ENCODE measurements around the gene FRAT1. TPM values are rescaled to one million over a fixed set of nuclear protein-coding genes. Genes with fewer than 3 reads are reported as not detected.

FRAT1 gene
- total and polyA plus RNA-seq, 2 donors (not counting 3 experiments of a cell fraction or from before 2014, with no cell fraction given): 2.2 to 3.2 TPM

DNA sequence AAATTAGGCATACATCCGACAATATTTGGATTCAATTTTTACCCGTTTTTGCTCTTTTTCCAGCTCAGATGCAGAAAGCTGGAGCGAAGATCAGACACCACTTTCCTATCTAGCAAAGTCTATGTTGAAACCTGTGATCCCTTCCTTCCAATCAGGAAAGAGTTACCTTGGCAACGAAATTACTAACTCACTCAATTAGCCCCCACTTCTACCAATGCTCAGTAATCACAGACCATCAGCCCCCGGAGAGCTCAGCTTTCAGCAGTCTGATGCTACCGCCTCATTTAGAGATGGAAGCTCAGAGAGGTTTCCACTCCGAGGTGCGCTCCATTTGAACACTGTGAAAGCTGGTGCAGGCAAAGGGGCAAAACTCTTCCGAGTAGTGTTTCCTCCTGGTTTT, 6.7 kb downstream of the FRAT1 start:
- Histone ChIP-seq H3K27me3 (ENCODE audit: control insufficient read depth in 2 of 2, insufficient read depth in 2 of 2, low read length in 2 of 2) (no peaks in the 10 kb centered on the region), H3K4me2 (ENCODE audit: insufficient read depth, low read length) (no peak overlapping the region), H4K20me1 (replicated peaks; ENCODE audit: control insufficient read depth, extremely low read depth, insufficient read depth, low read length) (no peaks in the 10 kb centered on the region), H3K36me3 (ENCODE audit: control insufficient read depth in 2 of 2, extremely low read depth in 1 of 2, insufficient read depth in 2 of 2, low read length in 2 of 2) (peaks cover 0 to 5% of the 10 kb centered on the region in 2 experiments), H3K9ac (replicated peaks; ENCODE audit: extremely low read depth, insufficient read depth, low read length) (no peak overlapping the region), H3K4me3 (replicated peaks in 1 of 3; ENCODE audit: insufficient read depth in 1 of 3, low read depth in 1 of 3, low read length in 3 of 3) (no peak overlapping the region), H3K9me3 (replicated peaks; ENCODE audit: control insufficient read depth, insufficient read depth, low read length) (no peaks in the 10 kb centered on the region), H2AFZ (ENCODE audit: low read depth, low read length) (no peak overlapping the region), H3K79me2 (ENCODE audit: control insufficient read depth, insufficient read depth, low read length) (peaks cover 3% of the 10 kb centered on the region), H3K9me1 (replicated peaks; ENCODE audit: control insufficient read depth, extremely low read depth, insufficient read depth, low read length) (no peaks in the 10 kb centered on the region), H3K4me1 (ENCODE audit: control insufficient read depth, extremely low read depth, insufficient read depth, low read length) (peaks cover 8% of the 10 kb centered on the region), H3K27ac (ENCODE audit: insufficient read depth, low read depth, low read length) (no peak overlapping the region)
- FAIRE-seq (no peak), DNase-seq (ENCODE audit: low read depth, low spot score) (no peak)
- ChIA-PET CTCF (interaction anchor here (2.3 kb wide), 1 partner anchor 47 kb away, joined by 7 read pairs; no protein-coding TSS in a partner anchor), POLR2A (no interaction called here)
- BruUV-seq (replicated peaks): no TSS peak
- TF ChIP-seq FOS (IDR thresholded peaks at IDR 0.05; ENCODE audit: borderline replicate concordance, insufficient read depth, low read length) (no peak), JUN (IDR thresholded peaks at IDR 0.05; ENCODE audit: borderline replicate concordance, insufficient read depth, insufficient read length, low read depth) (no peak), MAX (IDR thresholded peaks at IDR 0.05; ENCODE audit: insufficient read depth, insufficient read length) (no peak), GATA2 (IDR thresholded peaks at IDR 0.05; ENCODE audit: insufficient read depth, insufficient read length, low read depth, low read length) (no peak), MYC (IDR thresholded peaks at IDR 0.05; ENCODE audit: low read depth, low read length) (no peak), POLR2AphosphoS5 (IDR thresholded peaks at IDR 0.05; ENCODE audit: insufficient read depth, low read depth, low read length) (no peak), POLR2A (IDR thresholded peaks at IDR 0.05; ENCODE audit: low read depth, low read length) (no peak), EZH2 (IDR thresholded peaks at IDR 0.05; ENCODE audit: borderline replicate concordance, low read depth, low read length, severe bottlenecking) (no peak)
- TF ChIP-seq, protein P1, sequence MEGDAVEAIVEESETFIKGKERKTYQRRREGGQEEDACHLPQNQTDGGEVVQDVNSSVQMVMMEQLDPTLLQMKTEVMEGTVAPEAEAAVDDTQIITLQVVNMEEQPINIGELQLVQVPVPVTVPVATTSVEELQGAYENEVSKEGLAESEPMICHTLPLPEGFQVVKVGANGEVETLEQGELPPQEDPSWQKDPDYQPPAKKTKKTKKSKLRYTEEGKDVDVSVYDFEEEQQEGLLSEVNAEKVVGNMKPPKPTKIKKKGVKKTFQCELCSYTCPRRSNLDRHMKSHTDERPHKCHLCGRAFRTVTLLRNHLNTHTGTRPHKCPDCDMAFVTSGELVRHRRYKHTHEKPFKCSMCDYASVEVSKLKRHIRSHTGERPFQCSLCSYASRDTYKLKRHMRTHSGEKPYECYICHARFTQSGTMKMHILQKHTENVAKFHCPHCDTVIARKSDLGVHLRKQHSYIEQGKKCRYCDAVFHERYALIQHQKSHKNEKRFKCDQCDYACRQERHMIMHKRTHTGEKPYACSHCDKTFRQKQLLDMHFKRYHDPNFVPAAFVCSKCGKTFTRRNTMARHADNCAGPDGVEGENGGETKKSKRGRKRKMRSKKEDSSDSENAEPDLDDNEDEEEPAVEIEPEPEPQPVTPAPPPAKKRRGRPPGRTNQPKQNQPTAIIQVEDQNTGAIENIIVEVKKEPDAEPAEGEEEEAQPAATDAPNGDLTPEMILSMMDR (IDR thresholded peaks at IDR 0.05; ENCODE audit: extremely low read depth in 1 of 2, insufficient read depth in 1 of 2, low read depth in 1 of 2, low read length in 2 of 2): no peak
- dilution Hi-C loops (cut with MboI; ENCODE audit: extremely low pct_ligation_motif_present, low sequenced_read_pairs) (no loop called here), intact Hi-C loops (cut with micrococcal nuclease) (no loop called here)

Data from endothelial cell of umbilical vein (primary cell).